Right lobe of liver (tissue), 4 donors: ENCODE data around the gene CTSS.

ENCODE experiments used
- CTCF ChIP-seq, 4 donors: fragments of 200-600 bp in 3 of 4; fragments of 450-650 bp in 1 of 4; IDR thresholded peaks; one replicate each; pipeline versions ENCODE4 v1.5.1 to v1.8.0; 2016 to 2022; ENCODE audit warnings: antibody characterized with exemption in 4 of 4, mild to moderate bottlenecking in 2 of 4
- POLR2A ChIP-seq: fragments of 450-650 bp; IDR thresholded peaks from one replicate; pipeline ENCODE4 v1.6.1; 2017; ENCODE audit warnings: antibody characterized with exemption, mild to moderate bottlenecking
- donor health status: DM: no; HTN: no; CAD: no.
- donor health status: DM: no; HTN: no; CAD: no.
- donor health status: DM: no; HTN: yes; CAD: no.

- no peak for TF ChIP-seq CTCF (IDR thresholded peaks at IDR 0.05)
- no peak for TF ChIP-seq POLR2A
Observed at GRCh38 chr1:150807249-150808023, 41.9 kb upstream of the CTSS start.
